ENCODE measurements around the gene ANXA4.
A peak's percentile ranks its signal among the peaks of the same experiment; 100 is the strongest.

The ANXA4 gene

DNA sequence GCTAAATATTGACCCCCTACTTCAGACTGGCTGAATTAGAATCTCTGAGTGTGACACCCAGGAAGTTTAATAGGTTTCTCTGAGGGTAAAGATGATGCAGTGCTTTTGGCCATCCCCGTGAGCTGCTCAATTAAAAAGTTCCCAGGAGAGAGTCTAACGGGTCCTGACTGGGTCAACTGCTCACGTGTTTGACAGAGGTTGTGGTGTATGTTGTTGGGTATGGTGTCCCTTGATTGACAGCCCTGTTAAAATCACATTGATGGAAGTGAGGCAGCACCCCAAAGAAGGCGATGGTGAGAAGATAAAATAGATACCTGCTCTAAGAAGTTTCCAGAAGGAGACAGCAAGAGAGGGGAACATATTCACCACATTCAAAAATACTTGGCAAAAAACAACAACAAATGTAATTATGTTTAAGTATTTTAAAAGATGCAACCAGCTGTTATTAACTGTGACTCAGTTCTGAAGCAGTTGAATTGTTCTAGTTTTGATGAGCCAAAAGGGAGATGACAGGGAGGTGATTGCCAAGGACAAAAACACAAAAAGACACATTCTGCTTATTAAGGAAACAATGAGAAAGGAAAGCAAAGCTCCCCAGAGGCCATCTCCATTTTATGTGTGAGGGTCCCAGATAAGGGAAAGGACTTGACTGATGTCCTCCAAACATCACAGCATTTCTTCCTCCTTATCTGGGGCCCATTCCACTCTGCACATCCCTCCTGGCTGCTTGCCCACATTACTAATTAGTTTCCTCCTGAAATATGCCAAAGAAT is 76.0 kb downstream of the ANXA4 start:
- TF ChIP-seq EZH2 (IDR thresholded peaks at IDR 0.05; ENCODE audit: borderline replicate concordance, low read length), result no peak
- TF ChIP-seq, protein P1, sequence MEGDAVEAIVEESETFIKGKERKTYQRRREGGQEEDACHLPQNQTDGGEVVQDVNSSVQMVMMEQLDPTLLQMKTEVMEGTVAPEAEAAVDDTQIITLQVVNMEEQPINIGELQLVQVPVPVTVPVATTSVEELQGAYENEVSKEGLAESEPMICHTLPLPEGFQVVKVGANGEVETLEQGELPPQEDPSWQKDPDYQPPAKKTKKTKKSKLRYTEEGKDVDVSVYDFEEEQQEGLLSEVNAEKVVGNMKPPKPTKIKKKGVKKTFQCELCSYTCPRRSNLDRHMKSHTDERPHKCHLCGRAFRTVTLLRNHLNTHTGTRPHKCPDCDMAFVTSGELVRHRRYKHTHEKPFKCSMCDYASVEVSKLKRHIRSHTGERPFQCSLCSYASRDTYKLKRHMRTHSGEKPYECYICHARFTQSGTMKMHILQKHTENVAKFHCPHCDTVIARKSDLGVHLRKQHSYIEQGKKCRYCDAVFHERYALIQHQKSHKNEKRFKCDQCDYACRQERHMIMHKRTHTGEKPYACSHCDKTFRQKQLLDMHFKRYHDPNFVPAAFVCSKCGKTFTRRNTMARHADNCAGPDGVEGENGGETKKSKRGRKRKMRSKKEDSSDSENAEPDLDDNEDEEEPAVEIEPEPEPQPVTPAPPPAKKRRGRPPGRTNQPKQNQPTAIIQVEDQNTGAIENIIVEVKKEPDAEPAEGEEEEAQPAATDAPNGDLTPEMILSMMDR (IDR thresholded peaks at IDR 0.05; ENCODE audit: low read length), result no peak
- H3K36me3 ChIP-seq (ENCODE audit: insufficient read depth, low read length), result no peaks in the 10 kb centered on the region
- no peaks in the 10 kb centered on the region for H3K9me3 ChIP-seq (ENCODE audit: low read length)
- H3F3A ChIP-seq (ENCODE audit: insufficient read depth, low read length), result no peaks in the 10 kb centered on the region
- no peaks in the 10 kb centered on the region for H4K20me1 ChIP-seq (ENCODE audit: insufficient read depth, low read length)
- H3K27ac ChIP-seq (ENCODE audit: low read depth, low read length, poor library complexity, severe bottlenecking), result no peak overlapping the region
- no peaks in the 10 kb centered on the region for H3K27me3 ChIP-seq (ENCODE audit: insufficient read depth, low read length)
- no peak overlapping the region for H3K4me3 ChIP-seq (ENCODE audit: low read depth, low read length, poor library complexity, severe bottlenecking)
- H3K79me2 ChIP-seq (ENCODE audit: insufficient read depth, low read length), result no peaks in the 10 kb centered on the region
- H2AFZ ChIP-seq (ENCODE audit: low read length), result no peak overlapping the region
- H3K4me1 ChIP-seq (ENCODE audit: insufficient read depth, low read length, severe bottlenecking), result no peaks in the 10 kb centered on the region
- H3K9ac ChIP-seq (ENCODE audit: low read length), result no peak overlapping the region
- H3K9me2 ChIP-seq (ENCODE audit: low read depth, low read length), result no peaks in the 10 kb centered on the region
- H3K4me2 ChIP-seq (ENCODE audit: low read length), result no peak overlapping the region

DNA sequence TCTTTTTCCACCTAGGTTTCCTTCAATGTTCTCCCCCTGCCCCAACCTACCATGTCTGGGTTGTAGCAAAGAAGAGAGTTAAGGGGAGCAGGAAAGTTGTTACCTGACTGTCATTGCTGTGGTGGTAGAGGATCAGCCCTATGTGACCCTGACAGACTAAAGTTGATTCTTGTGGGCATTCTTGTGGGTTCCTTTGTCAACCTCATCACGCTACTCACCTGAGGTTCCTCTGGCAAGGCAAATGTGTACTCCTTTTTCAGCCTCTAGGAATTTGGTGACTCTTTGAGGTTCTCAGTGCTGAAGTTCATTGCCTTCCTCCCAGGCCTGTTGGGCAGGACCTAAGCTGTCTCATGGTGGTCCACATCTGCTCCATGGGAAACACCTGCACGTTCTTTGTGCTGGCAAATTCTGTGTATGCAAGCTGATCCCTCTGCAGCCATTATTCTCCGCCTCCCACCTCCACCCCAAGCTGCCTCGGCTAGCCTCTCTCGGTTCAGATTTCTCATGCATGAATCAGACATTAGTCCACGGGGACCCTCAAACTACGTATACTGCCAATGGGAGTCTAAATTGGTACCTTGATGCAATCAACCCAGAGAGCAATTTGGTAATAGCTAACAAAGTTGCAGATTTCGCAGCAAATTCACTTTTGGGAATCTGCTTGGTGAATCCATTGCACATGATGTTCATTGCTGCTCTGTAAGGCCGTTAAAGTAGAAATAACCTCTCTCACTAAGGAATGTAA is 86.0 kb downstream of the ANXA4 start:
- Histone ChIP-seq H3K4me2 (ENCODE audit: low read length) (no peak overlapping the region), H3K4me1 (ENCODE audit: insufficient read depth, low read length, severe bottlenecking) (peaks cover 30% of the 10 kb centered on the region), H2AFZ (ENCODE audit: low read length) (peak overlapping the region; percentile 25), H3K4me3 (ENCODE audit: low read depth, low read length, poor library complexity, severe bottlenecking) (no peak overlapping the region), H4K20me1 (ENCODE audit: insufficient read depth, low read length) (no peaks in the 10 kb centered on the region), H3F3A (ENCODE audit: insufficient read depth, low read length) (no peaks in the 10 kb centered on the region), H3K9me3 (ENCODE audit: low read length) (no peaks in the 10 kb centered on the region), H3K27me3 (ENCODE audit: insufficient read depth, low read length) (no peaks in the 10 kb centered on the region), H3K79me2 (ENCODE audit: insufficient read depth, low read length) (peaks cover 12% of the 10 kb centered on the region), H3K36me3 (ENCODE audit: insufficient read depth, low read length) (peaks cover 7% of the 10 kb centered on the region; the same call in 1 of the 2 replicates), H3K9ac (ENCODE audit: low read length) (no peak overlapping the region), H3K9me2 (ENCODE audit: low read depth, low read length) (no peaks in the 10 kb centered on the region), H3K27ac (ENCODE audit: low read depth, low read length, poor library complexity, severe bottlenecking) (no peak overlapping the region)
- TF ChIP-seq, protein P1 (IDR thresholded peaks at IDR 0.05; ENCODE audit: low read length), result no peak
- no peak for TF ChIP-seq EZH2 (IDR thresholded peaks at IDR 0.05; ENCODE audit: borderline replicate concordance, low read length)

GRCh38 chr2:69828938-69829255 is 87.0 kb downstream of the ANXA4 start:
- Histone ChIP-seq H3F3A (ENCODE audit: insufficient read depth, low read length) (no peaks in the 10 kb centered on the region), H3K27me3 (ENCODE audit: insufficient read depth, low read length) (no peaks in the 10 kb centered on the region), H3K4me1 (ENCODE audit: insufficient read depth, low read length, severe bottlenecking) (peaks cover 37% of the 10 kb centered on the region), H3K9me3 (ENCODE audit: low read length) (no peaks in the 10 kb centered on the region), H3K4me3 (ENCODE audit: low read depth, low read length, poor library complexity, severe bottlenecking) (peak overlapping the region; percentile 83), H3K9me2 (ENCODE audit: low read depth, low read length) (no peaks in the 10 kb centered on the region), H3K9ac (ENCODE audit: low read length) (peak overlapping the region; percentile 71), H2AFZ (ENCODE audit: low read length) (peak overlapping the region; percentile 69; the same call in 1 of the 2 replicates), H3K4me2 (ENCODE audit: low read length) (peak overlapping the region; percentile 84), H4K20me1 (ENCODE audit: insufficient read depth, low read length) (no peaks in the 10 kb centered on the region), H3K27ac (ENCODE audit: low read depth, low read length, poor library complexity, severe bottlenecking) (peak overlapping the region; percentile 72), H3K79me2 (ENCODE audit: insufficient read depth, low read length) (peaks cover 15% of the 10 kb centered on the region), H3K36me3 (ENCODE audit: insufficient read depth, low read length) (peaks cover 12% of the 10 kb centered on the region; the same call in 1 of the 2 replicates)
- TF ChIP-seq, protein P1 (IDR thresholded peaks at IDR 0.05; ENCODE audit: low read length), result no peak
- no peak for TF ChIP-seq EZH2 (IDR thresholded peaks at IDR 0.05; ENCODE audit: borderline replicate concordance, low read length)

All from OCI-LY1 (cell line).